Measurements from ENCODE around the gene CYTH1.
"Not testable (repeated sequence)": the region's sequence is repeated elsewhere in the genome, so short reads cannot be mapped to it uniquely, and the experiment has no call there.

Gene CYTH1

GRCh38 chr17:78784352-78784751, 2.3 kb upstream of the CYTH1 start:
- H3K4me3 Mint-ChIP-seq, result peak overlapping the region; percentile 44
- no peaks in the 10 kb centered on the region for H3K9me3 Mint-ChIP-seq
- ATAC-seq, result no peak
- peaks cover 27% of the 10 kb centered on the region for H3K4me1 Mint-ChIP-seq
- H3K27ac Mint-ChIP-seq, result peak overlapping the region; percentile 89
- H3K27me3 Mint-ChIP-seq, result no peaks in the 10 kb centered on the region
- H3K36me3 Mint-ChIP-seq, result peaks cover 20% of the 10 kb centered on the region

DNA sequence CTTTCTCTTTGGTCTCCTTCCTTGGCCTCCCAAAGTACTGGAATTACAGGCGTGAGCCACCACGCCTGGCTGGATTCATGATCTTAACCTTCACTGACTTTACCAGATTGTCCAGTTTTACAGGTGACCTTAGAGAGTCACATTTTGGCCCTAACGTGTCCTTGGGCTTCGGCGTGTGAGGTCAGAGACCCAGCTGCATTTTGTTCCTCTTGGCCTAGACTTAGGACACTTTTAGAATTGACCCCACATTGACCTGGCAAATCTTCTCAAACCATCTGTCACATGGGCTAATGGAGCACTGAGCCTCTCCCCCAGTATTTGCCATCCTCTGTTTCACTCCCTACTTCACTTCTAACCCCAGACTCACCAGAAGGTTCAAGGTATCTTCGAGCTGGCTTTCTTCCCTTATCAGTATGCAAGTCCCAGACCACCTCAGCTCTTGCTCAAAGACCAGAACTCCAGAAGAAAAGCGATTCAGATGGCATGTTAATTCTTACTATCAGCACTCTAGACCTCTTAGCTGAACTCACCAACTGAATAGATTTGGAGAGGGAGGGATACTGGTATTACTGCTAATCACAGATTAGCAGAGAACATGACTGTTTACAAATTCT, 1.7 kb upstream of the CYTH1 start:
- ATAC-seq, result no peak
- H3K27me3 Mint-ChIP-seq, result no peaks in the 10 kb centered on the region
- H3K4me3 Mint-ChIP-seq, result peak overlapping the region; percentile 44
- peak overlapping the region; percentile 89 for H3K27ac Mint-ChIP-seq
- H3K9me3 Mint-ChIP-seq, result no peaks in the 10 kb centered on the region
- peaks cover 25% of the 10 kb centered on the region for H3K36me3 Mint-ChIP-seq
- H3K4me1 Mint-ChIP-seq, result peaks cover 32% of the 10 kb centered on the region

DNA sequence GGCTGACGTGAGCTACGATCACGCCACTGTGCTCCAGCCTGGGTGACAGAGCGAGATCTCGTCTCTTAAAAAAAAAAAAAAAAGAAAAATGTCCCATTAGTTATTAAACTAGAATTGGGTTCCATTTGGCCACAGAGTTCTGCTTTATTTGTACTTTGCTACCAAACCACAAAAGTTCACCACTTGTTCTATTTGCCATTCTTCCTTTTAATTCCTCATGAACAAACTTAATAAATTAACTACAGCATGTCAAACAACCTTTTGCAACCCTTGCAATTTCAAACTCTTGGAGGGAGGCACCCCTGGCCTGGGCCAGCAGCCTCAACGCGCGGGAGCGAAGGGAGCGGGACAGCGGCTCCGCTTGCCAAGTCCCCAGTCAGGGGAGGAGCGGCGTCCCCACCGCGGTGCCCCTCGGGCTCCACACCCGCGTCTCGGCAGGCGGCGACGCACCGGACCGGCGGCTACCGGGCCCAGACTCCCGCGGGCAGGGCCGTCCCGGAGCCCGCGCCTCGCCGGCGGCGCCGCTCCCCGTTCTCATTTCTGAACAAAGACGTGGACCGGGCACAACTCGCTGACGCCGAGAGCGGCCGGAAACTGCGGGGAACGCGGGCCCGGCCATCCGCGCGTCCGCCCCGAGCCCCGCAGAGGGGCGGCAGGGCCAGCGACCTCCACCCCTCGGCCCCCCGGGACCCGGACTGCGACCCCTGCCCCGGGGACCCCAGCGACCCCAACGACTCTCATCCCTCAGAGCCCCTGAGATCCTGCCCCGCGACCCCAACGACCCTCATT, 775 bp downstream of the CYTH1 start:
- Mint-ChIP-seq H3K27me3 (no peaks in the 10 kb centered on the region), H3K36me3 (peaks cover 13% of the 10 kb centered on the region), H3K4me1 (peaks cover 46% of the 10 kb centered on the region), H3K9me3 (no peaks in the 10 kb centered on the region), H3K27ac (peak overlapping the region; percentile 89), H3K4me3 (peak overlapping the region; percentile 82)
- peak; percentile 44 for ATAC-seq

DNA sequence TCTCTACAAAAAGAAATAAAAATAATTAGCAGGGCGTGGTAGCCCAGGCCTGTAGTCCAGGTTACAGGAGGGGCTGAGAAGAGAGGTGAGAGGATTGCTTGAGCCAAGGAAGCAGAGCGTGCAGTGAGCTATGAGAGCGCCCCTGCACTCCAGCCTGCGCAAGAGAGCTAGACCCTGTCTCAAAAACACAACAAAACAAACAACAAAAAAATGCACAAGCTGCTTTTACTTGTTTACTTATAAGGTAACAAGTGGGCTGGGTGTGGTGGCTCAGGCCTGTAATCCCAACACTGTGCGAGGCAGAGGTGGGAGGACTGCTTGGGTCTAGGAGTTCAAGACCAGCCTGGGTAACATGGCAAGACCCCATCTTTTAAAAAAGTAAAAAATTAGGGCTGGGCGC, 1.7 kb downstream of the CYTH1 start:
- Mint-ChIP-seq H3K27me3 (no peaks in the 10 kb centered on the region), H3K4me1 (peaks cover 56% of the 10 kb centered on the region), H3K27ac (peak overlapping the region; percentile 89)

GRCh38 chr17:78779850-78780249, 2.2 kb downstream of the CYTH1 start:
- Mint-ChIP-seq H3K27me3 (no peaks in the 10 kb centered on the region), H3K36me3 (peaks cover 13% of the 10 kb centered on the region), H3K9me3 (no peaks in the 10 kb centered on the region), H3K27ac (peak overlapping the region; percentile 89), H3K4me3 (peak overlapping the region; percentile 82), H3K4me1 (peaks cover 61% of the 10 kb centered on the region)
- ATAC-seq, result peak; percentile 52

More for the DNA sequence above, 1.7 kb downstream of the CYTH1 start:
- Mint-ChIP-seq H3K4me3 (peak overlapping the region; percentile 82), H3K9me3 (no peaks in the 10 kb centered on the region), H3K36me3 (peaks cover 13% of the 10 kb centered on the region)
- ATAC-seq, result no peak

GRCh38 chr17:78779286-78779651, 2.8 kb downstream of the CYTH1 start:
- H3K27me3 Mint-ChIP-seq, ATAC-seq, H3K9me3 Mint-ChIP-seq: not testable (repeated sequence)
- Mint-ChIP-seq H3K4me3 (peak overlapping the region; percentile 82), H3K27ac (peak overlapping the region; percentile 89), H3K4me1 (peaks cover 67% of the 10 kb centered on the region), H3K36me3 (peaks cover 13% of the 10 kb centered on the region)

DNA sequence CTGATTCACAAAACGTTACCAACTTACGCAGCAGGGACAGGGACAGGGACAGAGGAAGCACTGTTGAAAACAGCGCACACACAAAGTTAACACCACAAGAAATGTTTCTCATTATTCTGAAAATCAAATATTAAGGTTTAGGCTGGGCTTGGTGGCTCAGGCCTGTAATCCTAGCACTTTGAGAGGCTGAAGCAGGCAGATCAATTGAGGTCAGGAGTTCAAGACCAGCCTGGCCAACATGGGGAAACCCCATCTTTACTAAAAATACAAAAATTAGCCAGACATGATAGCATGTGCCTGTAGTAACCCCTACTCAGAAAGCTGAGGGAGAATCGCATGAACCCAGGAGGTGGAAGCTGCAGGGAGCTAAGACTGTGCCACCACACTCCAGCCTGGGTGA, 4.2 kb downstream of the CYTH1 start:
- peak overlapping the region; percentile 89 for H3K27ac Mint-ChIP-seq

GRCh38 chr17:78774956-78775571, 7.0 kb downstream of the CYTH1 start:
- Mint-ChIP-seq H3K9me3 (no peaks in the 10 kb centered on the region), H3K36me3 (peaks cover 21% of the 10 kb centered on the region), H3K4me1 (peaks cover 70% of the 10 kb centered on the region), H3K27me3 (no peaks in the 10 kb centered on the region), H3K4me3 (peak overlapping the region; percentile 79), H3K27ac (peak overlapping the region; percentile 90)
- peak; percentile 77 for ATAC-seq

More for the DNA sequence above, 4.2 kb downstream of the CYTH1 start:
- H3K36me3 Mint-ChIP-seq, result peaks cover 13% of the 10 kb centered on the region
- no peaks in the 10 kb centered on the region for H3K9me3 Mint-ChIP-seq
- H3K27me3 Mint-ChIP-seq, result no peaks in the 10 kb centered on the region
- no peak for ATAC-seq
- H3K4me3 Mint-ChIP-seq, result peak overlapping the region; percentile 69
- peaks cover 55% of the 10 kb centered on the region for H3K4me1 Mint-ChIP-seq

DNA sequence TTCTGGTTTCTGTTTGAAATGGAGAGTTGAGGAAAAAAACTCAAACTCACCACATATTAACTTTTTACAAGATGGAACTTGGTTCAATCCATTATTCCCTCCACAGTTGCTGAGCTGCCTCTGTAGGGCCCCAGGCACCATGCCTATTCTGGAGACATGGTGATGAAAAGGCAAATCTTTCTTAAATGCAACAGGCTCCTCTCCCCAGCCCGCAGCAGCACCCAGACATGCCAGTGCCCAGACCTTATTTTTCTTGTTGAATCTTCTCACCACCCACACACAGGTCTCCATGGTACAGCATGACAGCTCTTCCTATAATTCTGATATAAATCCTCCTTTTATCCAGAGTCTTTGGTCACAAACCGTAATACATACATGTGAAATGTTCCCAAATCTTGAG, 7.6 kb downstream of the CYTH1 start:
- ATAC-seq, result no peak
- no peaks in the 10 kb centered on the region for H3K9me3 Mint-ChIP-seq
- H3K36me3 Mint-ChIP-seq, result peaks cover 15% of the 10 kb centered on the region
- H3K27ac Mint-ChIP-seq, result peak overlapping the region; percentile 90
- H3K27me3 Mint-ChIP-seq, result no peaks in the 10 kb centered on the region
- peak overlapping the region; percentile 79 for H3K4me3 Mint-ChIP-seq
- H3K4me1 Mint-ChIP-seq, result peaks cover 64% of the 10 kb centered on the region

DNA sequence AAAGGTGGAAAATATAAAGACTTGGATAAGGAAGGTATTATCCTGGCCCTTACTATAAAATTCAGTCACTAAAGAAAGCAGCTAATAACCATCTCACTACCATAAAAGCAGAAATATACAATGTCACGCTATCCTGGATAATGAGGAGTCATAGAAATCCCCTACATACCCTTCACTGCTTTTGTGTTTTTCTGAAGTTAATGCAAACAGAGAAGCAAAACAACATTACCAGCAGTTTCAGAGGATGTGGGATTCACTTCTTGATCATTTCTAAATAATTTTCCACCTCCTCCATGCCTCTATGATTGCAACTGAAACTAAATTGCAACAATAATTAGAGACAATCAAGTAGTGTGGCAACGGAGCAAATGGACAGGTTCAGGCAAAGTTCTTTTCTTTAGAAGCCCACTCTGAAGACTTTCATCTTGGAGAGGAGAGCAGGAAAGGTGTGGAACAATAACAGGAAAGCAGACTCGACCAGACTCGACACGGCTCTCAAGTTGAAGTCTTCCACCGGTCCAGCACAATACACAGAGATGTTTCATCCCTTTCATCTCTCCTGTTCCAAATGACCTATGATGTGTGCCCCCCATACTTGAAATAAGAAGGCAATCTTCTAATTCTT, 10.2 kb downstream of the CYTH1 start:
- Mint-ChIP-seq H3K4me3 (peak overlapping the region; percentile 55), H3K27me3 (no peaks in the 10 kb centered on the region), H3K36me3 (peaks cover 9% of the 10 kb centered on the region), H3K27ac (peak overlapping the region; percentile 90), H3K4me1 (peaks cover 46% of the 10 kb centered on the region), H3K9me3 (no peaks in the 10 kb centered on the region)
- ATAC-seq, result peak; percentile 79

DNA sequence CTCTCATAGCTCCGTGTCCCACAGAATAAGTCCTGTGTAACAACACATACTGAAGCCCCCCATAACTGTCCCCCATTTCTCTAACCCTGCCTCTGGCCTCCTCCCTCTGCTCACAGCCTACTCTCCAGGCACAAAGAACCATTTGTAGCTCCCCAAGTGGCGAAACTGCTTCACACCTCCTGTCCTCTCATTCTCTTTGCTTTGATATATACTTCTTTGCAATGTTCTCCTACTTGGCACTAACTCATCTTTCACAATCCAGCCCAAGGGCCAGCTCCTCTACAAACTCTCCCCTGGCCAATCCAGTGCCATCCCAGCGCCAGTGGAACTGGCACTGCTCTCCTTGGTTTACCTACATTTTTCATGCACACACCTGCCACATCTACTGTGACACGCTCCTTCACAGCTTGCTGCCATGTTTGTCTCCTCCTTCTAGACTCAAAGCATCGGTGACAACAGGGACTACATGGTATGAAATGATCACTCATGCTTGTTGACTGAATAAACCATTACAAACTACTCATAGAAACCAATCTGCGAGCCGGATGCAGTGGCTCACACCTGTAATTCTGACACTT, 12.8 kb downstream of the CYTH1 start:
- Mint-ChIP-seq H3K36me3 (peaks cover 16% of the 10 kb centered on the region), H3K27ac (no peak overlapping the region), H3K4me1 (peaks cover 32% of the 10 kb centered on the region), H3K27me3 (no peaks in the 10 kb centered on the region), H3K9me3 (no peaks in the 10 kb centered on the region), H3K4me3 (no peak overlapping the region)
- no peak for ATAC-seq

- peaks cover 34% of the 10 kb centered on the region for H3K4me1 Mint-ChIP-seq
- no peaks in the 10 kb centered on the region for H3K9me3 Mint-ChIP-seq
- H3K36me3 Mint-ChIP-seq, result peaks cover 16% of the 10 kb centered on the region
- no peak overlapping the region for H3K4me3 Mint-ChIP-seq
- H3K27ac Mint-ChIP-seq, result no peak overlapping the region
- H3K27me3 Mint-ChIP-seq, result no peaks in the 10 kb centered on the region
- ATAC-seq, result no peak
Observed at GRCh38 chr17:78767806-78768205, 14.3 kb downstream of the CYTH1 start.

DNA sequence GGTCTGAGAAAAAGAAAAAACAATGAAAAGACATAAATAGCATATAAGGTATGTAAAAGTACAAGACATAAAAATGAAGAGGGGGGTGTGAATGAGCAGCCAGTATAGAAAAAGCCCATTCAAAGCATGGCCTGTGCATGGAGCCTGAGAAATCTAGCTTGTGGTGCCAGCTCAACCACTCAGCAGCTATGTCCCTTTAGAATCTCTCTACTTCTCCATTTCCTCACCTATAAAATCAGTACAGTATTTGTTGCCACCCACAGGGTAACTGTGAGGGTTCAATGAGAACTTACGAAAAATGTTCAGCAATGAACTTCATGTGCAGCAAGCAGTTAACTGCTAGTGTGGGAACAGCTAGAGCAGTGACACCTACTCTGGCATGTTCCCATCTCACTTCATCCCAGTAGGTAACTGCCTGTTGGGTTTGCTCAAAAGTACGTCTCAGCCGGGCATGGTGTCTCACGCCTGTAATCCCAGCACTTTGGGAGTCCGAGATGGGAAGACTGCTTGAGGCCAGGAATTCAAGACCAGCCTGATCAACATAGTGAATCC, 15.3 kb downstream of the CYTH1 start:
- peak; percentile 75 for ATAC-seq
- Mint-ChIP-seq H3K27ac (no peak overlapping the region), H3K27me3 (no peaks in the 10 kb centered on the region), H3K4me1 (peaks cover 33% of the 10 kb centered on the region), H3K4me3 (no peak overlapping the region), H3K9me3 (no peaks in the 10 kb centered on the region), H3K36me3 (peaks cover 14% of the 10 kb centered on the region)

- Mint-ChIP-seq H3K36me3 (peaks cover 13% of the 10 kb centered on the region), H3K4me3 (no peak overlapping the region), H3K9me3 (no peaks in the 10 kb centered on the region), H3K4me1 (peaks cover 32% of the 10 kb centered on the region), H3K27ac (no peak overlapping the region), H3K27me3 (no peaks in the 10 kb centered on the region)
- ATAC-seq, result no peak
Observed at GRCh38 chr17:78766225-78766624, 15.8 kb downstream of the CYTH1 start.

DNA sequence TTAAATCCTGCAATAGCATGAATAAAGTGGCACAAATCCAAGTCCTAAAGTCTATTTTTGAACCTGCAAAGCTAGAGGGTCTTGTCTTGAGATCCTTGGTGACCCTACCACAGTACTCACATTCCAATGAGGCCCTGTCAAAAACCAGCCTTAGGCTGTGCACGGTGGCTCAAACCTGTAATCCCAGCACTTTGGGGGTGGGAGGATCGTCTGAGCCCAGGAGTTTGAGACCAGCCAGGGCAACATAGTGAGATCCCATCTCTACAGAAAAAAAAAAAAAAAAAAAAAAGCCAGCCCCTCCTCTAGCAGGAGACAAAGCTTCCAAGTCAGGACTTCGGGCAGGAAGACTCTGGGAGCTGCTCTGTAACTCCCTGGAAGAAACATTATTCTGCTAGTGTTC, 16.3 kb downstream of the CYTH1 start:
- H3K27ac Mint-ChIP-seq, result no peak overlapping the region

More for the DNA sequence above, 16.3 kb downstream of the CYTH1 start:
- Mint-ChIP-seq H3K27me3 (no peaks in the 10 kb centered on the region), H3K4me1 (peaks cover 32% of the 10 kb centered on the region), H3K4me3 (no peak overlapping the region), H3K36me3 (peaks cover 13% of the 10 kb centered on the region), H3K9me3 (no peaks in the 10 kb centered on the region)
- ATAC-seq, result no peak

All from stimulated activated memory B cell treated with anti-CD40 and anti-IgM and Interleukin-4, amounts not matched to agents 10 μg/mL and 1 μg/mL and 100 μg/mL, for 72 hours (primary cell).